ENCODE results near the gene RIC1. TPM values are rescaled to one million over a fixed set of nuclear protein-coding genes. Genes with fewer than 3 reads are reported as not detected.

RIC1 gene
- total and polyA plus RNA-seq, 9 of the 15 experiments (the other 6 are each of a cell fraction or from before 2014, with no cell fraction given): 3.2 to 25.8 (median 15.0) TPM

- Histone ChIP-seq H3K27me3 (ENCODE audit: control insufficient read depth in 2 of 2, insufficient read depth in 2 of 2, low read length in 2 of 2) (no peaks in the 10 kb centered on the region), H4K20me1 (replicated peaks; ENCODE audit: control insufficient read depth, insufficient read depth, low read length) (no peaks in the 10 kb centered on the region), H3K4me2 (ENCODE audit: insufficient read depth, low read length) (no peak overlapping the region), H3K4me1 (replicated peaks in 1 of 2; ENCODE audit: control insufficient read depth in 2 of 2, insufficient read depth in 2 of 2, low read length in 2 of 2) (no peaks in the 10 kb centered on the region), H3K9me1 (ENCODE audit: control insufficient read depth, insufficient read depth, low read length) (no peaks in the 10 kb centered on the region), H3K9ac (ENCODE audit: insufficient read depth in 1 of 2, low read depth in 2 of 2, low read length in 2 of 2) (no peak overlapping the region), H2AFZ (ENCODE audit: low read depth, low read length) (no peak overlapping the region), H3K4me3 (no peak overlapping the region), H3K27ac (ENCODE audit: extremely low read depth, low read depth, low read length) (no peak overlapping the region), H3K79me2 (ENCODE audit: control insufficient read depth, insufficient read depth, low read length) (no peaks in the 10 kb centered on the region), H3K36me3 (ENCODE audit: control insufficient read depth, insufficient read depth, low read length) (peaks cover 20% of the 10 kb centered on the region; the same call in 1 of the 3 replicates), H3K9me3 (replicated peaks; ENCODE audit: control insufficient read depth, insufficient read depth, low read depth, low read length) (no peaks in the 10 kb centered on the region)
- POLR2A ChIA-PET: no interaction called here
- no peak for ATAC-seq
- BruUV-seq (replicated peaks): no TSS peak
- TF ChIP-seq ZNF316 (IDR thresholded peaks at IDR 0.05): peak; percentile 61
- TF ChIP-seq, protein P1, sequence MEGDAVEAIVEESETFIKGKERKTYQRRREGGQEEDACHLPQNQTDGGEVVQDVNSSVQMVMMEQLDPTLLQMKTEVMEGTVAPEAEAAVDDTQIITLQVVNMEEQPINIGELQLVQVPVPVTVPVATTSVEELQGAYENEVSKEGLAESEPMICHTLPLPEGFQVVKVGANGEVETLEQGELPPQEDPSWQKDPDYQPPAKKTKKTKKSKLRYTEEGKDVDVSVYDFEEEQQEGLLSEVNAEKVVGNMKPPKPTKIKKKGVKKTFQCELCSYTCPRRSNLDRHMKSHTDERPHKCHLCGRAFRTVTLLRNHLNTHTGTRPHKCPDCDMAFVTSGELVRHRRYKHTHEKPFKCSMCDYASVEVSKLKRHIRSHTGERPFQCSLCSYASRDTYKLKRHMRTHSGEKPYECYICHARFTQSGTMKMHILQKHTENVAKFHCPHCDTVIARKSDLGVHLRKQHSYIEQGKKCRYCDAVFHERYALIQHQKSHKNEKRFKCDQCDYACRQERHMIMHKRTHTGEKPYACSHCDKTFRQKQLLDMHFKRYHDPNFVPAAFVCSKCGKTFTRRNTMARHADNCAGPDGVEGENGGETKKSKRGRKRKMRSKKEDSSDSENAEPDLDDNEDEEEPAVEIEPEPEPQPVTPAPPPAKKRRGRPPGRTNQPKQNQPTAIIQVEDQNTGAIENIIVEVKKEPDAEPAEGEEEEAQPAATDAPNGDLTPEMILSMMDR (IDR thresholded peaks at IDR 0.05 in 2 of 3, conservative IDR thresholded peaks at IDR 0.05 in 1 of 3; ENCODE audit: insufficient read depth in 2 of 3, low read depth in 1 of 3, low read length in 3 of 3): no peak
- no peak for TF ChIP-seq ZNF232 (CRISPR knock-in tag; IDR thresholded peaks at IDR 0.05)
- peak; percentile 20; the same call in 1 of the 2 replicates for TF ChIP-seq C11orf30 (IDR thresholded peaks at IDR 0.05; ENCODE audit: low read depth)
- TF ChIP-seq, protein P2, sequence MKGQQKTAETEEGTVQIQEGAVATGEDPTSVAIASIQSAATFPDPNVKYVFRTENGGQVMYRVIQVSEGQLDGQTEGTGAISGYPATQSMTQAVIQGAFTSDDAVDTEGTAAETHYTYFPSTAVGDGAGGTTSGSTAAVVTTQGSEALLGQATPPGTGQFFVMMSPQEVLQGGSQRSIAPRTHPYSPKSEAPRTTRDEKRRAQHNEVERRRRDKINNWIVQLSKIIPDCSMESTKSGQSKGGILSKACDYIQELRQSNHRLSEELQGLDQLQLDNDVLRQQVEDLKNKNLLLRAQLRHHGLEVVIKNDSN (CRISPR knock-in tag; IDR thresholded peaks at IDR 0.05): no peak
- TF ChIP-seq, protein P3, sequence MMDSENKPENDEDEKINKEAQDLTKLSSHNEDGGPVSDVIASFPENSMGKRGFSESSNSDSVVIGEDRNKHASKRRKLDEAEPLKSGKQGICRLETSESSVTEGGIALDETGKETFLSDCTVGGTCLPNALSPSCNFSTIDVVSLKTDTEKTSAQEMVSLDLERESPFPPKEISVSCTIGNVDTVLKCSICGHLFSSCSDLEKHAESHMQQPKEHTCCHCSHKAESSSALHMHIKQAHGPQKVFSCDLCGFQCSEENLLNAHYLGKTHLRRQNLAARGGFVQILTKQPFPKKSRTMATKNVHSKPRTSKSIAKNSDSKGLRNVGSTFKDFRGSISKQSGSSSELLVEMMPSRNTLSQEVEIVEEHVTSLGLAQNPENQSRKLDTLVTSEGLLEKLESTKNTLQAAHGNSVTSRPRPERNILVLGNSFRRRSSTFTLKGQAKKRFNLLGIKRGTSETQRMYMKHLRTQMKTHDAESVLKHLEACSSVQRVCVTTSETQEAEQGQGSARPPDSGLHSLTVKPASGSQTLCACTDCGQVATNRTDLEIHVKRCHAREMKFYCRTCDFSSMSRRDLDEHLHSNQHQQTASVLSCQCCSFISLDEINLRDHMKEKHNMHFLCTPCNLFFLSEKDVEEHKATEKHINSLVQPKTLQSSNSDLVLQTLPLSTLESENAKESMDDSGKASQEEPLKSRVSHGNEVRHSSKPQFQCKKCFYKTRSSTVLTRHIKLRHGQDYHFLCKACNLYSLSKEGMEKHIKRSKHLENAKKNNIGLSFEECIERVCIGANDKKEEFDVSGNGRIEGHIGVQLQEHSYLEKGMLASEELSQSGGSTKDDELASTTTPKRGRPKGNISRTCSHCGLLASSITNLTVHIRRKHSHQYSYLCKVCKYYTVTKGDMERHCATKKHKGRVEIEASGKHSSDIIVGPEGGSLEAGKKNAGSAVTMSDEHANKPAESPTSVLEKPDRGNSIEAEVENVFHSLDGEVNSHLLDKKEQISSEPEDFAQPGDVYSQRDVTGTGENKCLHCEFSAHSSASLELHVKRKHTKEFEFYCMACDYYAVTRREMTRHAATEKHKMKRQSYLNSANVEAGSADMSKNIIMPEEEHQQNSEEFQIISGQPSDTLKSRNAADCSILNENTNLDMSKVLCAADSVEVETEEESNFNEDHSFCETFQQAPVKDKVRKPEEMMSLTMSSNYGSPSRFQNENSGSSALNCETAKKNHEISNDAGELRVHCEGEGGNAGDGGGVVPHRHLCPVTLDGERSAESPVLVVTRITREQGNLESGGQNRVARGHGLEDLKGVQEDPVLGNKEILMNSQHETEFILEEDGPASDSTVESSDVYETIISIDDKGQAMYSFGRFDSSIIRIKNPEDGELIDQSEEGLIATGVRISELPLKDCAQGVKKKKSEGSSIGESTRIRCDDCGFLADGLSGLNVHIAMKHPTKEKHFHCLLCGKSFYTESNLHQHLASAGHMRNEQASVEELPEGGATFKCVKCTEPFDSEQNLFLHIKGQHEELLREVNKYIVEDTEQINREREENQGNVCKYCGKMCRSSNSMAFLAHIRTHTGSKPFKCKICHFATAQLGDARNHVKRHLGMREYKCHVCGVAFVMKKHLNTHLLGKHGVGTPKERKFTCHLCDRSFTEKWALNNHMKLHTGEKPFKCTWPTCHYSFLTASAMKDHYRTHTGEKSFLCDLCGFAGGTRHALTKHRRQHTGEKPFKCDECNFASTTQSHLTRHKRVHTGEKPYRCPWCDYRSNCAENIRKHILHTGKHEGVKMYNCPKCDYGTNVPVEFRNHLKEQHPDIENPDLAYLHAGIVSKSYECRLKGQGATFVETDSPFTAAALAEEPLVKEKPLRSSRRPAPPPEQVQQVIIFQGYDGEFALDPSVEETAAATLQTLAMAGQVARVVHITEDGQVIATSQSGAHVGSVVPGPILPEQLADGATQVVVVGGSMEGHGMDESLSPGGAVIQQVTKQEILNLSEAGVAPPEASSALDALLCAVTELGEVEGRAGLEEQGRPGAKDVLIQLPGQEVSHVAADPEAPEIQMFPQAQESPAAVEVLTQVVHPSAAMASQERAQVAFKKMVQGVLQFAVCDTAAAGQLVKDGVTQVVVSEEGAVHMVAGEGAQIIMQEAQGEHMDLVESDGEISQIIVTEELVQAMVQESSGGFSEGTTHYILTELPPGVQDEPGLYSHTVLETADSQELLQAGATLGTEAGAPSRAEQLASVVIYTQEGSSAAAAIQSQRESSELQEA (IDR thresholded peaks at IDR 0.05; ENCODE audit: low read depth): no peak
- TF ChIP-seq SUPT5H (IDR thresholded peaks at IDR 0.05): no peak
- no peak for TF ChIP-seq CBFB (CRISPR knock-in tag; IDR thresholded peaks at IDR 0.05)
- no peak for TF ChIP-seq NR3C1 (CRISPR knock-in tag; IDR thresholded peaks at IDR 0.05)
- no peak for TF ChIP-seq ZNF436 (CRISPR knock-in tag; IDR thresholded peaks at IDR 0.05)
- WGBS (ENCODE audit: insufficient coverage, low coverage, missing lambda C conversion rate): 93% methylated on average over 2 of the region's 2 CpGs
- no peak for FAIRE-seq
- CTCF ChIA-PET (ENCODE audit: low intra/inter-chr PET ratio): no interaction called here
- no peak for DNase-seq (ENCODE audit: extremely low read depth in 1 of 4, low spot score in 3 of 4)
- in situ Hi-C loops (cut with MboI) (no loop called here), intact Hi-C loops (cut with micrococcal nuclease) (no loop called here)
Measured at GRCh38 chr9:5736563-5737346, 107.8 kb downstream of the RIC1 start.
